Smooth muscle cell (in vitro differentiated cells): Measurements from ENCODE around the gene HILPDA. TPM values are rescaled to one million over a fixed set of nuclear protein-coding genes. Genes with fewer than 3 reads are reported as not detected.

Experiments used
- DNase-seq: peaks from one replicate; lab custom pipeline; 2025; ENCODE audit not compliant: unreplicated experiment; lab: John Stamatoyannopoulos, UW
- H2AFZ ChIP-seq: fragments of 200-600 bp; sonication (generic); 2 replicates; pipeline ENCODE4 v1.6.0; 2016; ENCODE audit warnings: antibody characterized with exemption, low read depth, mild to moderate bottlenecking
- H3F3A ChIP-seq: fragments of 200-600 bp; sonication (generic); 2 replicates; pipeline ENCODE4 v1.6.0; 2017; ENCODE audit warnings: antibody characterized with exemption, low read depth
- H3K27ac ChIP-seq: fragments of 200-600 bp; sonication (generic); 2 replicates; pipeline ENCODE4 v1.5.1; 2016; ENCODE audit warnings: low read depth, mild to moderate bottlenecking
- H3K27me3 ChIP-seq: fragments of 200-600 bp; sonication (generic); 2 replicates; pipeline ENCODE4 v1.6.1; 2016; ENCODE audit warnings: low read depth, mild to moderate bottlenecking
- H3K36me3 ChIP-seq: fragments of 200-600 bp; sonication (generic); 2 replicates; pipeline ENCODE4 v1.5.1; 2016; ENCODE audit warnings: low read depth
- H3K4me1 ChIP-seq: fragments of 200-600 bp; sonication (generic); 2 replicates; pipeline ENCODE4 v1.5.1; 2016; ENCODE audit warnings: low read depth
- H3K4me2 ChIP-seq: fragments of 200-600 bp; sonication (generic); 2 replicates; pipeline ENCODE4 v1.6.0; 2016; ENCODE audit warnings: mild to moderate bottlenecking
- H3K4me3 ChIP-seq: fragments of 200-600 bp; sonication (generic); 2 replicates; pipeline ENCODE4 v1.5.1; 2016; ENCODE audit warnings: mild to moderate bottlenecking
- H3K79me2 ChIP-seq: fragments of 200-600 bp; sonication (generic); 2 replicates; pipeline ENCODE4 v1.6.0; 2016; ENCODE audit warnings: low read depth, mild to moderate bottlenecking
- H3K9ac ChIP-seq: fragments of 200-600 bp; sonication (generic); 2 replicates; pipeline ENCODE4 v1.6.0; 2016; ENCODE audit warnings: low read depth
- H3K9me3 ChIP-seq: fragments of 200-600 bp; sonication (generic); replicated peaks from 2 replicates; pipeline ENCODE4 v1.5.1; 2016; ENCODE audit warnings: low read depth
- H4K20me1 ChIP-seq: fragments of 200-600 bp; sonication (generic); 2 replicates; pipeline ENCODE4 v1.6.0; 2016; ENCODE audit warnings: low read depth
- CTCF ChIP-seq: fragments of 200-600 bp; sonication (generic); IDR thresholded peaks from 2 replicates; pipeline ENCODE4 v1.5.1; 2017; ENCODE audit warnings: borderline replicate concordance, mild to moderate bottlenecking, antibody characterized with exemption; ENCODE audit not compliant: insufficient read depth, poor library complexity, severe bottlenecking
- WGBS: methylation state at CpG from one replicate; pipeline ENCODE4 v1.1.7; 2016; ENCODE audit warnings: low lambda C conversion rate; 5-methylcytosine and 5-hydroxymethylcytosine counted together
- polyA plus RNA-seq: library from polyadenylated mRNA; unstranded; fragments of >200 nt; fragmentation: Nextera tagmentation; extraction: Ambion mirVana; gene quantifications from 2 replicates; pipeline ENCODE4 v1.2.1, GENCODE V29; 2016
- total RNA-seq: library from RNA; depleted of rRNA; stranded (reverse); fragments of >200 nt; gene quantifications from 2 replicates; pipeline ENCODE4 v1.2.3, GENCODE V29; 2014

Gene HILPDA
- total and polyA plus RNA-seq, 2 experiments from 2014 or later = 37.5 to 90.2 TPM

- DNase-seq = no peak
- Histone ChIP-seq H4K20me1 (no peaks in the 10 kb centered on the region), H3K9ac (no peak overlapping the region), H3K4me3 (no peak overlapping the region), H3K4me1 (no peaks in the 10 kb centered on the region), H3F3A (no peaks in the 10 kb centered on the region), H2AFZ (no peak overlapping the region), H3K4me2 (no peak overlapping the region), H3K27ac (no peak overlapping the region), H3K79me2 (no peaks in the 10 kb centered on the region), H3K27me3 (peaks cover 12% of the 10 kb centered on the region), H3K36me3 (no peaks in the 10 kb centered on the region), H3K9me3 (no peaks in the 10 kb centered on the region)
- TF ChIP-seq CTCF = no peak
- WGBS = 82% methylated on average over 1 of the region's 1 CpG
Measured at GRCh38 chr7:128420773-128421172, 34.9 kb upstream of the HILPDA start.

- H3K4me2 ChIP-seq = no peak overlapping the region
- no peak overlapping the region for H3K4me3 ChIP-seq
- no peaks in the 10 kb centered on the region for H3F3A ChIP-seq
- no peak overlapping the region for H3K27ac ChIP-seq
- 88% methylated on average over 1 of the region's 1 CpG for WGBS
- no peaks in the 10 kb centered on the region for H3K79me2 ChIP-seq
- H3K27me3 ChIP-seq = peaks cover 12% of the 10 kb centered on the region
- no peak overlapping the region for H3K9ac ChIP-seq
- no peak for TF ChIP-seq CTCF
- no peak for DNase-seq
- no peaks in the 10 kb centered on the region for H3K36me3 ChIP-seq
- H3K4me1 ChIP-seq = no peaks in the 10 kb centered on the region
- H4K20me1 ChIP-seq = no peaks in the 10 kb centered on the region
- no peaks in the 10 kb centered on the region for H3K9me3 ChIP-seq
- no peak overlapping the region for H2AFZ ChIP-seq
Measured at GRCh38 chr7:128421384-128421783, 34.3 kb upstream of the HILPDA start.

- Histone ChIP-seq H2AFZ (no peak overlapping the region), H3F3A (no peaks in the 10 kb centered on the region), H3K9ac (no peak overlapping the region), H3K27ac (no peak overlapping the region), H3K27me3 (peaks cover 12% of the 10 kb centered on the region), H3K4me3 (no peak overlapping the region), H3K4me1 (no peaks in the 10 kb centered on the region), H3K9me3 (no peaks in the 10 kb centered on the region), H3K79me2 (no peaks in the 10 kb centered on the region), H3K4me2 (no peak overlapping the region), H4K20me1 (no peaks in the 10 kb centered on the region), H3K36me3 (no peaks in the 10 kb centered on the region)
- no peak for DNase-seq
- TF ChIP-seq CTCF = no peak
- WGBS = 56% methylated on average over 1 of the region's 1 CpG
Measured at GRCh38 chr7:128422037-128422436, 33.6 kb upstream of the HILPDA start.

GRCh38 chr7:128422842-128423241 is 32.8 kb upstream of the HILPDA start:
- Histone ChIP-seq H3K9me3 (no peaks in the 10 kb centered on the region), H2AFZ (no peak overlapping the region), H3K79me2 (no peaks in the 10 kb centered on the region), H3K27me3 (peaks cover 12% of the 10 kb centered on the region), H3K9ac (no peak overlapping the region), H3K4me1 (no peaks in the 10 kb centered on the region), H3F3A (no peaks in the 10 kb centered on the region), H3K4me3 (no peak overlapping the region), H3K36me3 (no peaks in the 10 kb centered on the region), H3K27ac (no peak overlapping the region), H4K20me1 (no peaks in the 10 kb centered on the region), H3K4me2 (no peak overlapping the region)
- WGBS = 84% methylated on average over 3 of the region's 3 CpGs
- no peak for TF ChIP-seq CTCF
- DNase-seq = no peak
